Gastroesophageal sphincter (tissue), 4 donors: ENCODE measurements around the gene DENND1C. TPM values are rescaled to one million over a fixed set of nuclear protein-coding genes. Genes with fewer than 3 reads are reported as not detected.

Source experiments
- ATAC-seq: fragments of 150-250 bp; one replicate; pipeline ENCODE4 v1.9.1; 2016; ENCODE audit warnings: mild to moderate bottlenecking, moderate library complexity
- H3K27ac ChIP-seq, 4 donors: fragments of 200-600 bp; sonication (generic) in 3 of 4; 1 replicate in 3 of 4; 2 replicates in 1 of 4; pipeline ENCODE4 v1.5.1; 2016 to 2019
- H3K27me3 ChIP-seq: fragments of 200-600 bp; sonication (generic); one replicate; pipeline ENCODE4 v1.5.1; 2019
- H3K36me3 ChIP-seq, 2 donors: fragments of 200-600 bp; sonication (generic); one replicate each; pipeline ENCODE4 v1.5.1; 2019; ENCODE audit warnings: control low read depth in 1 of 2
- H3K4me1 ChIP-seq, 3 donors: fragments of 200-600 bp; sonication (generic); 1 replicate in 2 of 3; 2 replicates in 1 of 3; pipeline ENCODE4 v1.5.1; 2016 to 2019; ENCODE audit warnings: control low read depth in 2 of 3
- H3K4me3 ChIP-seq, 2 donors: fragments of 200-600 bp; sonication (generic); one replicate each; pipeline ENCODE4 v1.5.1; 2019; ENCODE audit warnings: mild to moderate bottlenecking in 1 of 2, moderate library complexity in 1 of 2
- H3K9me3 ChIP-seq, 3 donors: fragments of 200-600 bp; sonication (generic); one replicate each; pipeline ENCODE4 v1.5.1; 2017 to 2019; ENCODE audit warnings: control low read depth in 2 of 3
- CTCF ChIP-seq, 4 experiments: fragments of 200-600 bp in 2 of 4; fragments of 450-650 bp in 2 of 4; sonication (generic) in 1 of 4; IDR thresholded peaks; one replicate each; pipeline ENCODE4 v1.5.1; 2017 to 2019; ENCODE audit warnings: antibody characterized with exemption in 4 of 4, mild to moderate bottlenecking in 2 of 4, moderate library complexity in 2 of 4
- EP300 ChIP-seq: sonication (generic); formaldehyde crosslinking; IDR thresholded peaks from one replicate; pipeline ENCODE4 v1.6.1; 2017; ENCODE audit warnings: antibody characterized with exemption, mild to moderate bottlenecking
- POLR2A ChIP-seq, 2 donors: fragments of 450-650 bp; IDR thresholded peaks; one replicate each; pipeline ENCODE4 v1.6.1; 2017; ENCODE audit warnings: antibody characterized with exemption in 2 of 2, mild to moderate bottlenecking in 2 of 2, moderate library complexity in 1 of 2
- POLR2AphosphoS5 ChIP-seq: sonication (generic); formaldehyde crosslinking; IDR thresholded peaks from one replicate; pipeline ENCODE4 v1.6.1; 2017; ENCODE audit warnings: antibody characterized with exemption
- WGBS, 2 donors: methylation state at CpG; one replicate each; pipeline ENCODE4 v1.1.5; 2018; ENCODE audit warnings: low coverage in 1 of 2; 5-methylcytosine and 5-hydroxymethylcytosine counted together
- total RNA-seq, 4 donors: library from RNA; depleted of rRNA; stranded (reverse); fragments of >200 nt; gene quantifications; one replicate each; pipeline ENCODE4 v1.1.0, GENCODE V29; 2016

DENND1C gene
- total RNA-seq, 4 donors from 2014 or later, result 0.57 to 6.1 (median 1.5) TPM

DNA sequence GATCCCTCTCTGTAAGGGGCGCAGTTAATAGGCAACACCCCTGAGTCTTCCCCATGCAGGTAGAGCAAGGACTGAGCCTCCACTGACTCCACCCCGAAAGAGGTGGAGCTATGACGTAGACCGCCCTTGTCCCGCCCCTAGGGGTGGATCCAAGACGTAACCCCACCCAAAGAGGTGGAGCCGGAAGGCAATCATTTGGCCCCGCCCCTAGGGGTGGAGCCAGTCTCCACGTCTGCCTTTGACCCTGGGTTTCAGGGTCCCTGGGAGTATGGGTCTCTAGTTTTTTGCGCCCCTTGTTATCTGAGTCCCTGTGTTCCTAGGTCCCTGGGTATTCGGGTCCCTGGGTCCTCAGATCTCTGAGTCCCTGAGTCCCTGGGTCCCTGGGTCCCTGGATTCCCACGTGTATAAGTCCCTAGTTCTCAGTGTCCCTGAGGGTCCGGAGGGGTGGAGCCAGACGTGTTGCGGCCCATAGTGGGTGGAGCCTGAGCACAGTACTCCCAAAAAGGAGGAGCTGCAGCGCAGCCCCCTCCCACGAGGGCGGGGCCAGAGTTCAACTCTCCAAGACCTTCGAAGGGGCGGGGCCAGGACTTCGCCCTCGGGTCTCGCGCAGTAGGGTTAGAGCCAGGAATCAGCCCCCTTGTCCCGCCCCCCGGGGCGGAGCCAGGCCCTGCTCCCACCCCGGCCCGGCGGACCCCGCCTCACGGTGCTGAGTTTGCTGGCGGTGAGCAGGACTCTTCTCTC, 5.3 kb downstream of the DENND1C start:
- no peak for TF ChIP-seq POLR2AphosphoS5
- TF ChIP-seq CTCF (IDR thresholded peaks at IDR 0.05), result no peak
- TF ChIP-seq POLR2A (IDR thresholded peaks at IDR 0.05), result no peak
- TF ChIP-seq EP300, result no peak
- H3K27ac ChIP-seq, result no peak overlapping the region
- peaks cover 0 to 20% (median 8%) of the 10 kb centered on the region in 3 donors for H3K4me1 ChIP-seq
- 13% methylated on average over 10 of the region's 33 CpGs; no CpG with 5 or more reads in 1 of the 2 donors for WGBS, 2 donors
- H3K9me3 ChIP-seq, result no peaks in the 10 kb centered on the region
- no peaks in the 10 kb centered on the region for H3K36me3 ChIP-seq
- peak; percentile 52 for ATAC-seq
- peaks cover 80% of the 10 kb centered on the region for H3K27me3 ChIP-seq
- H3K4me3 ChIP-seq, result peak overlapping the region in 1 of 2 donors; percentile 28

DNA sequence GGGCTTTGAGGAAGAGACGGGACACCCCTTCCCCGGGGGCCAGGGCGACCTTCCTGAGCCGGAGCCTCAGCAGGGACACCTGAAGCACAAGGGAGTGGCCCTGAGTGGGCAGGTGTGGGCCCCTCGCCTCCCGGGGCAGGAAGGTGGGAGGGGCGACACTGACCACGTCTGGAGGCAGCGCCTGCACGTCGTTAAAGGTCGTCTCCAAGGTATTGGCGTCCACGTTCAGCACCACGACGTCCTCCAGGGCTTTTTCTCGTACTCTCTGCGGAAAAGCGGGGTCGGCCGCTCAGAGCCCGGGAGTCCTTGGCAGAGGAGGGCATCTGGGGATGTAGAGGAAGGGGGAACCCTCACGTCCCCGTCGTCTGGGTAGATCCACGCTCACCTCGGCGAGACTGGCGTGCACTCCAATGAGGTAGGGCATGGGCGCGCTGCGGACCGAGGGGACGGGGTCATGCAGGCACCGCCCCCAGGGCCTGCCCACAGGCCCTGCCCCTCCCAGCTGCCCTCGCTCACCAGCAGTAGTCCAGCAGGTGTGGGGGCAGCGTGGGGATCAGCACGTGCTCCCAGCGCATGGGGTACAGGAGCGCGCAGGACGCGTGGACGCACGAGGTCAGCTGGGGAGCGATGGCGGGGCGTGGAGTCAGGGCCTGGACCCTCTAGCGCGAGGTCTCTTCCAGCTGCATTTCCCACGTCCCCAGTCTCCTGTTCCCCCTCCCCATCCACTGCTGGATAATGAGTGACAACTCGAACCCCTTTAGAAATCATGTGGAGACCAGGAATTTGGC, 6.1 kb downstream of the DENND1C start:
- ATAC-seq, result no peak
- 6% methylated on average over 2 of the region's 52 CpGs; no CpG with 5 or more reads in 1 of the 2 donors for WGBS, 2 donors
- no peak overlapping the region for H3K27ac ChIP-seq
- peaks cover 0 to 20% (median 8%) of the 10 kb centered on the region in 3 donors for H3K4me1 ChIP-seq
- no peak overlapping the region for H3K4me3 ChIP-seq
- no peak for TF ChIP-seq POLR2A (IDR thresholded peaks at IDR 0.05)
- TF ChIP-seq POLR2AphosphoS5, result no peak
- TF ChIP-seq CTCF (IDR thresholded peaks at IDR 0.05), result no peak
- TF ChIP-seq EP300, result no peak
- H3K36me3 ChIP-seq, result no peaks in the 10 kb centered on the region
- no peaks in the 10 kb centered on the region for H3K9me3 ChIP-seq
- peaks cover 72% of the 10 kb centered on the region for H3K27me3 ChIP-seq

DNA sequence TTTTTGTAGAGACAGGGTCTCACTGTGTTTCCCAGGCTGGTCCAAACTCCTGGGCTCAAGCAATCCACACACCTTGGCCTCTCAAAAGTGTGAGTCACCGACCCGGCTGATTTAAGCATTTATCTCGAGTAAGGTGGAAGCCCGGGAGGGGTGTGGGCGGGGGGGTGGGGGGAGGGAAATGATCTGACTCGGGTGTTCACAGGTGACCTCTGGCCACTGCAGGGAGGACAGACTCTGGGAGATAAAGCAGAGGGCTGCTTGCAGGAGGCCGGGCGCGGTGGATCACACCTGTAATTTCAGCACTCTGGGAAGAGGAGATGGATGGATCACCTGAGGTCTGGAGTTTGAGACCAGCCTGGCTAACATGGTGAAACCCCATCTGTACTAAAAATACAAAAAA, 7.9 kb downstream of the DENND1C start:
- H3K9me3 ChIP-seq, result no peaks in the 10 kb centered on the region
- TF ChIP-seq POLR2A (IDR thresholded peaks at IDR 0.05) (no peak), EP300 (no peak), CTCF (IDR thresholded peaks at IDR 0.05) (no peak), POLR2AphosphoS5 (no peak)
- no peak overlapping the region for H3K4me3 ChIP-seq
- 73% methylated on average over 4 of the region's 9 CpGs; no CpG with 5 or more reads in 1 of the 2 donors for WGBS, 2 donors
- no peaks in the 10 kb centered on the region for H3K36me3 ChIP-seq
- H3K4me1 ChIP-seq, result peaks cover 0 to 20% (median 8%) of the 10 kb centered on the region in 3 donors
- peaks cover 55% of the 10 kb centered on the region for H3K27me3 ChIP-seq
- ATAC-seq, result no peak
- no peak overlapping the region for H3K27ac ChIP-seq

GRCh38 chr19:6472713-6473112, 8.9 kb downstream of the DENND1C start:
- WGBS, 2 donors, result no CpG with 5 or more reads among the region's 4 CpGs
- H3K4me1 ChIP-seq, result peaks cover 0 to 20% (median 8%) of the 10 kb centered on the region in 3 donors
- no peaks in the 10 kb centered on the region for H3K9me3 ChIP-seq
- no peak overlapping the region for H3K27ac ChIP-seq
- ATAC-seq, result no peak
- H3K27me3 ChIP-seq, result peaks cover 45% of the 10 kb centered on the region
- no peaks in the 10 kb centered on the region for H3K36me3 ChIP-seq
- no peak overlapping the region for H3K4me3 ChIP-seq
- TF ChIP-seq EP300 (no peak), POLR2AphosphoS5 (no peak)

DNA sequence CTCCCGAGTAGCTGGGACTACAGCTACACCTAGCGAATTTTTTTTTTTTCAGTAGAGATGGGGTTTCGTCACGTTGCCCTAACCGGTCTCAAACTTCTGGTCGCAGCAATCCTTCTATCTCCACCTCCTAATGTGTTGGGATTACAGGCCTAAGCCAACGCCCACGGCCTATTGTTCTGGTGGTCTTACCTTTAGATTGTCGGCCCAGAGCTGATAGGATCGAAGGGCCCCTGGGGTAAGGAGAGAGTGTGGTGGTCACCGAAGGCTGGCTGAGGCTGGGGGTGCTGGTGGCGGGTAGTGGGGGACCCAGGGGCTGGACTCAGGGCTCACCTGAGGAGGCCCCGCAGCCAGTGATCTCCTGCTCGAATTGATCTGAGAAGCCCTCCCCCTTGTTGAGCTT, 10.5 kb downstream of the DENND1C start:
- Histone ChIP-seq H3K27me3 (peaks cover 29% of the 10 kb centered on the region), H3K36me3 (no peaks in the 10 kb centered on the region), H3K27ac (no peak overlapping the region), H3K4me1 (peaks cover 0 to 9% (median 5%) of the 10 kb centered on the region in 3 donors), H3K4me3 (no peak overlapping the region), H3K9me3 (no peaks in the 10 kb centered on the region)
- no peak for ATAC-seq
- TF ChIP-seq CTCF (IDR thresholded peaks at IDR 0.05), result no peak
- TF ChIP-seq EP300, result no peak
- TF ChIP-seq POLR2A (IDR thresholded peaks at IDR 0.05), result no peak
- TF ChIP-seq POLR2AphosphoS5, result no peak
- WGBS, 2 donors, result 61 to 83% methylated on average over 6 of the region's 14 CpGs
